Vagina (tissue), 2 donors: Measurements from ENCODE around the gene ABLIM2. TPM values are rescaled to one million over a fixed set of nuclear protein-coding genes. Genes with fewer than 3 reads are reported as not detected.

Source experiments
- DNase-seq, 2 donors: peaks; one replicate each; pipeline ENCODE4 v3.0.0-alpha.2; 2017; ENCODE audit errors: extremely low spot score in 2 of 2
- H3K27ac ChIP-seq: fragments of 200-600 bp; sonication (generic); one replicate; pipeline ENCODE4 v1.5.1; 2019
- H3K27me3 ChIP-seq: fragments of 200-600 bp; sonication (generic); one replicate; pipeline ENCODE4 v1.5.1; 2019
- H3K36me3 ChIP-seq, 2 donors: fragments of 200-600 bp; sonication (generic); one replicate each; pipeline ENCODE4 v1.5.1; 2017 to 2019
- H3K4me1 ChIP-seq: fragments of 200-600 bp; sonication (generic); one replicate; pipeline ENCODE4 v1.5.1; 2019
- H3K4me3 ChIP-seq, 2 donors: fragments of 200-600 bp; sonication (generic); 1 replicate in 1 of 2; 2 replicates in 1 of 2; pipeline ENCODE4 v1.5.1; 2016 to 2019
- H3K9me3 ChIP-seq: fragments of 200-600 bp; sonication (generic); one replicate; pipeline ENCODE4 v1.5.1; 2019
- POLR2A ChIP-seq, 2 donors: fragments of 450-650 bp; IDR thresholded peaks; one replicate each; pipeline ENCODE4 v1.6.1; 2017; ENCODE audit warnings: antibody characterized with exemption in 2 of 2, mild to moderate bottlenecking in 2 of 2, moderate library complexity in 2 of 2
- POLR2AphosphoS5 ChIP-seq, 2 donors: sonication (generic); formaldehyde crosslinking; IDR thresholded peaks; one replicate each; pipeline ENCODE4 v1.9.0; 2017; ENCODE audit warnings: antibody characterized with exemption in 2 of 2, mild to moderate bottlenecking in 2 of 2, low read depth in 1 of 2; ENCODE audit not compliant: insufficient read depth in 1 of 2
- intact Hi-C: fragments of 100-400 bp; cut with DNase I; formaldehyde crosslinking; loops from one replicate; pipeline ENCODE4 v1.15.1; 2023
- total RNA-seq: library from RNA; depleted of rRNA; stranded (reverse); fragments of >200 nt; gene quantifications from one replicate; pipeline ENCODE4 v1.2.3, GENCODE V29; 2016
- TF ChIP-seq, protein P1 (sequence below), 3 experiments: fragments of 450-650 bp in 2 of 3; fragments of 200-600 bp in 1 of 3; sonication (generic) in 1 of 3; IDR thresholded peaks; one replicate each; pipeline ENCODE4 v1.5.1; 2017 to 2019; ENCODE audit warnings: antibody characterized with exemption in 3 of 3, mild to moderate bottlenecking in 2 of 3, moderate library complexity in 2 of 3

Gene ABLIM2
- total RNA-seq, 1 donor from 2014 or later: 15.5 TPM

DNA sequence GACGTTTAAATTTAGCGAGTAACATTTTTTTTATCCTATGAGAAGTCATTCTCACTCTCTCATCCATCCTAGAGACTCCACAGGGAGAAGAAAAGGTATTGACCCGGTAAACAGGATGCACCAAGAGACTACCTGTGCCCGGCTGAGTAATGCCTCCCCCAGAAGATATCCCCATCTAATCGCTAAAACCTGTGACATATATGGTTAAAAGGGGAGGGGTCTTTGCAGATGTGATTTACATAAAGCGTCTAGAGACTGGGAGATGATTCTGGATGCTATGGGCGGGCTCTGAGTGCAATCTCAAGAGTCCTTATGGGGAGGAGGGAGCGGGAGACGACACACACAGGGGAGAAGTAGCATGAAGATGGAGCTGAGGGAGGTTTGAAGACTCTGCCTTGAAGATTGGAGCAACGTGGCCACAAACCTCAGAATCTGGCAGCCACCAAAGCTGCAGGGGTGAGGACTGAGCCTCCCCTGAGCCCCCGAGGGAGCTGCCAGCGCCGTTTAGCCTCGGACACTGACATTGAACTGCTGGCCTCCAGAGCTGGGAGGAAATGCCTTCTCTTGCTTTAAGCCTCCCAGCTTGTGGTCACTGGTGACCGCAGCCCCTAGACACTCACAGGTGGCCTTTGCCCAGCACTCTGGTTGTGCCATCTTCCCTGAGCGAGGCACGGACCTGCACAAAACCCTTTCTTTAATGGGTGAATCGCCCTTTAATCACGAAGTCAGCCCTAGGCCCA, 11.2 kb downstream of the ABLIM2 start:
- Histone ChIP-seq H3K4me3 (no peak overlapping the region), H3K9me3 (no peaks in the 10 kb centered on the region), H3K27ac (no peak overlapping the region), H3K36me3 (no peaks in the 10 kb centered on the region), H3K4me1 (peaks cover 14% of the 10 kb centered on the region), H3K27me3 (no peaks in the 10 kb centered on the region)
- TF ChIP-seq, protein P1, sequence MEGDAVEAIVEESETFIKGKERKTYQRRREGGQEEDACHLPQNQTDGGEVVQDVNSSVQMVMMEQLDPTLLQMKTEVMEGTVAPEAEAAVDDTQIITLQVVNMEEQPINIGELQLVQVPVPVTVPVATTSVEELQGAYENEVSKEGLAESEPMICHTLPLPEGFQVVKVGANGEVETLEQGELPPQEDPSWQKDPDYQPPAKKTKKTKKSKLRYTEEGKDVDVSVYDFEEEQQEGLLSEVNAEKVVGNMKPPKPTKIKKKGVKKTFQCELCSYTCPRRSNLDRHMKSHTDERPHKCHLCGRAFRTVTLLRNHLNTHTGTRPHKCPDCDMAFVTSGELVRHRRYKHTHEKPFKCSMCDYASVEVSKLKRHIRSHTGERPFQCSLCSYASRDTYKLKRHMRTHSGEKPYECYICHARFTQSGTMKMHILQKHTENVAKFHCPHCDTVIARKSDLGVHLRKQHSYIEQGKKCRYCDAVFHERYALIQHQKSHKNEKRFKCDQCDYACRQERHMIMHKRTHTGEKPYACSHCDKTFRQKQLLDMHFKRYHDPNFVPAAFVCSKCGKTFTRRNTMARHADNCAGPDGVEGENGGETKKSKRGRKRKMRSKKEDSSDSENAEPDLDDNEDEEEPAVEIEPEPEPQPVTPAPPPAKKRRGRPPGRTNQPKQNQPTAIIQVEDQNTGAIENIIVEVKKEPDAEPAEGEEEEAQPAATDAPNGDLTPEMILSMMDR (IDR thresholded peaks at IDR 0.05): no peak
- TF ChIP-seq POLR2A (IDR thresholded peaks at IDR 0.05) (no peak), POLR2AphosphoS5 (IDR thresholded peaks at IDR 0.05; ENCODE audit: insufficient read depth in 1 of 2, low read depth in 1 of 2) (no peak)
- DNase-seq: no peak
- intact Hi-C loops: no loop called here

DNA sequence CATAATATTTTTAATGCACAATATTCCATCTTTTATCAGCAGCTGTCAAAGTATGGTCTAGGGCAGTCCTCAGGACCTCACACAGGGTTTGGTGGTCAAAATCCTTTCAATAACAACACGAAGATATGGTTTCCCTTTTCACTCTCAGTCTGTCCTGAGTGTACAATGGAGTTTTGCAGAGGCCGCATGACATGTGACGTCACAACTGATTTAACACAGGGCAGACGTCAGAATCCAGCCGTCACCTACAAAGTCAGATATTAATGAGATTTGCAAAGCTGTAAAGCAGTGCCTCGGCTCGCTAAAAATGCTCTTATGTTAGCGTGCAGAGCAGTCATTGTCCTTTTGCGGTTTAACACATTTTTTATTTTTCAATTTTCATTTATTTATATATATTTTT, 12.5 kb downstream of the ABLIM2 start:
- Histone ChIP-seq H3K36me3 (no peaks in the 10 kb centered on the region), H3K9me3 (no peaks in the 10 kb centered on the region), H3K27ac (no peak overlapping the region), H3K27me3 (no peaks in the 10 kb centered on the region), H3K4me3 (no peak overlapping the region), H3K4me1 (peaks cover 14% of the 10 kb centered on the region)
- intact Hi-C loops: no loop called here
- TF ChIP-seq POLR2A (IDR thresholded peaks at IDR 0.05) (no peak), POLR2AphosphoS5 (IDR thresholded peaks at IDR 0.05; ENCODE audit: insufficient read depth in 1 of 2, low read depth in 1 of 2) (no peak)
- TF ChIP-seq, protein P1 (IDR thresholded peaks at IDR 0.05): no peak
- no peak for DNase-seq

- Histone ChIP-seq H3K4me1 (peaks cover 14% of the 10 kb centered on the region), H3K27ac (no peak overlapping the region), H3K36me3 (no peaks in the 10 kb centered on the region), H3K9me3 (no peaks in the 10 kb centered on the region), H3K27me3 (no peaks in the 10 kb centered on the region), H3K4me3 (no peak overlapping the region)
- DNase-seq: no peak
- TF ChIP-seq POLR2AphosphoS5 (IDR thresholded peaks at IDR 0.05; ENCODE audit: insufficient read depth in 1 of 2, low read depth in 1 of 2): peak in 1 of 2 donors; percentile 2
- TF ChIP-seq POLR2A (IDR thresholded peaks at IDR 0.05): no peak
- TF ChIP-seq, protein P1 (IDR thresholded peaks at IDR 0.05): no peak
- intact Hi-C loops: no loop called here
Observed at GRCh38 chr4:8144359-8144758, 14.3 kb downstream of the ABLIM2 start.

- Histone ChIP-seq H3K36me3 (no peaks in the 10 kb centered on the region), H3K9me3 (no peaks in the 10 kb centered on the region), H3K4me3 (no peak overlapping the region), H3K4me1 (peaks cover 14% of the 10 kb centered on the region), H3K27me3 (no peaks in the 10 kb centered on the region), H3K27ac (no peak overlapping the region)
- intact Hi-C loops: no loop called here
- DNase-seq: no peak
- TF ChIP-seq, protein P1 (IDR thresholded peaks at IDR 0.05): no peak
- no peak for TF ChIP-seq POLR2A (IDR thresholded peaks at IDR 0.05)
- TF ChIP-seq POLR2AphosphoS5 (IDR thresholded peaks at IDR 0.05; ENCODE audit: insufficient read depth in 1 of 2, low read depth in 1 of 2): no peak
Observed at GRCh38 chr4:8143392-8144140, 15.0 kb downstream of the ABLIM2 start.

GRCh38 chr4:8142556-8142955, 16.1 kb downstream of the ABLIM2 start:
- intact Hi-C loops: no loop called here
- Histone ChIP-seq H3K4me3 (no peak overlapping the region), H3K27me3 (no peaks in the 10 kb centered on the region), H3K36me3 (no peaks in the 10 kb centered on the region), H3K4me1 (peaks cover 14% of the 10 kb centered on the region), H3K27ac (no peak overlapping the region), H3K9me3 (no peaks in the 10 kb centered on the region)
- TF ChIP-seq POLR2A (IDR thresholded peaks at IDR 0.05): no peak
- TF ChIP-seq, protein P1 (IDR thresholded peaks at IDR 0.05): no peak
- TF ChIP-seq POLR2AphosphoS5 (IDR thresholded peaks at IDR 0.05; ENCODE audit: insufficient read depth in 1 of 2, low read depth in 1 of 2): no peak
- no peak for DNase-seq
